Epithelial cell of proximal tubule (primary cell): Measurements from ENCODE around the gene TEAD3. TPM values are rescaled to one million over a fixed set of nuclear protein-coding genes. Genes with fewer than 3 reads are reported as not detected.

ENCODE experiments used
- DNase-seq: peaks from one replicate; pipeline ENCODE4 v3.0.0-alpha.2; 2011; ENCODE audit warnings: low read depth
- H3K4me3 ChIP-seq: 2 replicates; pipeline ENCODE4 v1.5.1; 2011; ENCODE audit warnings: low read depth, mild to moderate bottlenecking, low read length
- CTCF ChIP-seq: conservative IDR thresholded peaks from 2 replicates; pipeline ENCODE4 v1.5.1; 2012; ENCODE audit warnings: low read depth, mild to moderate bottlenecking, low read length
- total RNA-seq: library from RNA; depleted of rRNA; stranded (reverse); fragments of >200 nt; gene quantifications from 2 replicates; pipeline ENCODE4 v1.2.3, GENCODE V29; 2015

The TEAD3 gene
- total RNA-seq, 1 donor from 2014 or later: 19.1 TPM

GRCh38 chr6:35491558-35492257, 5.2 kb downstream of the TEAD3 start:
- no peak overlapping the region for H3K4me3 ChIP-seq
- no peak for TF ChIP-seq CTCF
- no peak for DNase-seq

GRCh38 chr6:35490821-35491557, 5.9 kb downstream of the TEAD3 start:
- DNase-seq: no peak
- no peak overlapping the region for H3K4me3 ChIP-seq
- TF ChIP-seq CTCF: no peak

- no peak overlapping the region for H3K4me3 ChIP-seq
- no peak for DNase-seq
- TF ChIP-seq CTCF: no peak
Observed at GRCh38 chr6:35489995-35490791, 6.7 kb downstream of the TEAD3 start.

- no peak overlapping the region for H3K4me3 ChIP-seq
- no peak for DNase-seq
- no peak for TF ChIP-seq CTCF
Observed at GRCh38 chr6:35489066-35489465, 7.8 kb downstream of the TEAD3 start.

- no peak overlapping the region for H3K4me3 ChIP-seq
- no peak for TF ChIP-seq CTCF
- DNase-seq: no peak
Observed at GRCh38 chr6:35488517-35488862, 8.4 kb downstream of the TEAD3 start.

- TF ChIP-seq CTCF: no peak
- DNase-seq: no peak
- no peak overlapping the region for H3K4me3 ChIP-seq
Observed at GRCh38 chr6:35487658-35488516, 9.0 kb downstream of the TEAD3 start.
